T-helper 22 cell (primary cell): Measurements from ENCODE around the gene SPATA17.

ENCODE experiments used
- DNase-seq: peaks from one replicate; pipeline ENCODE4 v3.0.0-alpha.2; 2020; ENCODE audit warnings: low read depth

Gene SPATA17

DNA sequence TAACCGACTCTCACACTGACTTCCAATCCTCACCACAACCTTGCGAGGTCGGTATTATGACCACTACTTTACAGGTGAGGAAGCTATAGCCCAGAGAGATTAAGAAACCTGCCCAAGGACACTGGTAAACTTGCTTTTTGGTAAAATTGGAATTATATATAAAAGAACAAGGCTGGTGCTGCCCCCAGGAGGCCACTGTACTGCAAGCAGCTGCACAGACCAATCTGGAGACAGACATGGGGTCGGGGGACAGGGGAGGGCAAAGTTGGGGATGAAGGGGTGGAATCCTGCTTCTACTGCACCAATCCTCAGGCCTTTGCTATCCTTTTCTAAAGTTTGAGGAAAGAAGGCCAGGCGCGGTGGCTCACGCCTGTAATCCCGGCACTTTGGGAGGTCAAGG, 280.8 kb downstream of the SPATA17 start:
- DNase-seq = no peak

GRCh38 chr1:217917281-217917887, 286.2 kb downstream of the SPATA17 start:
- no peak for DNase-seq

DNA sequence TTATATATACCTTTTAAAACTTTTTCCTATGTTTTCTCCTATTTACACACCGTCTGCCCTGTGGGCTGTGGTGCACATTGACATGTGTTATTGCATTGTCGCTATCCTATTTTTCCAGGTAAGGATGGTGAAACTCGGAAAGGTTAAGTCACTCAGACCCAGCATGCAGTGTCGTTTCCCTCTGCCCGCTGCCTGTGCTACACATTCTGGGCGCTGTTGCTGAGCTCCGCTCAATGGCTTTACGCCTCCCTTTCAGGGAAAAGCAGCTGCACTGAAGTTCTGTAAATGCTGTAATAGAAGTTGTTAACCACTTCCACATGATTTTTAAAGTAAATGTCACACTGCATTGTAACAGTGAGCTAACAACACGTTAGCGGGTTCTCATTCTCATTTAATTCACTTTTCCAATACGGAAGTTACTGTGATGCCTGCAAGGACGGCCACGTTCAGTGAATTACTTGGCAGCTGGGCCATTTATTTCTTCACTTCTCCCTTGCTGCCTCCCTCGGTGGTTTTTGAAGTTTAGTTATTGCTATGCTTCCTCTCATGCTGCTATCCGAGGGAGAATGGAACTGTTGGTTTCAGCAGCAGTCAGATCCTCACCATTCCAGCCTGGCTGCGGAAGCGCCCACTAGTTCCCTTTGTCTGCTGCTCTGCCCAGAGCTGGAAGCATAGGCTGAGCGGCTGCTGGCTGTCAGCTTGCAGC, 288.7 kb downstream of the SPATA17 start:
- DNase-seq = no peak
